ENCODE measurements around the gene PODXL. TPM values are rescaled to one million over a fixed set of nuclear protein-coding genes. Genes with fewer than 3 reads are reported as not detected.
A peak's percentile ranks its signal among the peaks of the same experiment; 100 is the strongest.

The PODXL gene
- total and polyA plus RNA-seq, 3 donors from 2014 or later, result 15.4 to 27.3 (median 19.4) TPM

DNA sequence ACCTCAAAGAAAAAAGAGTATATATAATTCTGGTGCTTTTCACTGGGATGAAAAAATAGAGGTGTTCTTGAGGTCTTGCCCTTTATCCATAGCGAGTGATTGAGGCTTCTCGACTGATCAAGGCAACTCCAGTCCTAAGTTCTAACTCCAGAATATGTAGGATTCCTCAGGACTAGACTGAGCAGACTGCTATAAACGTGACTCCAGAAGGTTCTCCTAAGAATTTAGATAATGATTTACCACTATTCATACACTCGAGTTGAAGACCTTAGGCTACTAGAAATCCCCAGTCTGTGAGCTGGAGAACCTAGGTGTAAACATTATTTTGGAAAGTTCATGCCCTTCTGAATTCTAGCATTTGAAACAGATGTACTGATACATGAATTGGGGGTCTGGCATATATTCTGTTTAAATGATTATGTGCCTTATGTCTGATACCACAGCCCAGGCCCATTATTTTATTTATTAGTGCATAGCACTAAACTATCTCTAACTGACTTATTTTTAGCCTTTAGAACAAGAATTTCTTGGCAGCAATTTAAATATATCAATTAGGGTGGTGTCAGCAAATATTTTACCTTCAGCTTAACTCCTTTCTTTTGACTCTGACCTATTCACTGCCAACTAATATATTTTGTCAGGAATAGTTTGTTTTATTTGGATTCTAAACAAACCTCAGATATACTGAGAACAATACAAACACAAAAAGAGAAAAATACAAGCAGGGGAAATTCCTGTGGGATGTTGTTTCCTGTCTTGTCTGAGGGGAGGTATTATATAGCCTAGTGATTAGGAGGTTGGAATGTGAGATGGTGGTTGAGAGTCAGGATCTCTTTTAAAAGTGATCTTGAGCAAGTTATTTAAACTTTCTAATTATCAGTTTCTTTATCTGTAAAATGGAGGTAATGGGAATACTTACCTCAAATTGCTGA lies 75.8 kb downstream of the PODXL start:
- H3K9me3 ChIP-seq, result no peaks in the 10 kb centered on the region
- H3K36me3 ChIP-seq (ENCODE audit: low read depth, missing control alignments), result no peaks in the 10 kb centered on the region
- H3K4me1 ChIP-seq, result no peaks in the 10 kb centered on the region
- H3K4me3 ChIP-seq, result no peak overlapping the region
- intact Hi-C loops (cut with DNase I; ENCODE audit: low total_unique reads), result no loop called here
- H3K27ac ChIP-seq, result peak overlapping the region in 1 of 2 donors; percentile 21
- no peaks in the 10 kb centered on the region for H3K27me3 ChIP-seq
- DNase-seq, result no peak
- 61 to 67% methylated on average over 4 of the region's 4 CpGs for WGBS, 2 donors
- TF ChIP-seq POLR2A (IDR thresholded peaks at IDR 0.05), result no peak
- TF ChIP-seq, protein P1, sequence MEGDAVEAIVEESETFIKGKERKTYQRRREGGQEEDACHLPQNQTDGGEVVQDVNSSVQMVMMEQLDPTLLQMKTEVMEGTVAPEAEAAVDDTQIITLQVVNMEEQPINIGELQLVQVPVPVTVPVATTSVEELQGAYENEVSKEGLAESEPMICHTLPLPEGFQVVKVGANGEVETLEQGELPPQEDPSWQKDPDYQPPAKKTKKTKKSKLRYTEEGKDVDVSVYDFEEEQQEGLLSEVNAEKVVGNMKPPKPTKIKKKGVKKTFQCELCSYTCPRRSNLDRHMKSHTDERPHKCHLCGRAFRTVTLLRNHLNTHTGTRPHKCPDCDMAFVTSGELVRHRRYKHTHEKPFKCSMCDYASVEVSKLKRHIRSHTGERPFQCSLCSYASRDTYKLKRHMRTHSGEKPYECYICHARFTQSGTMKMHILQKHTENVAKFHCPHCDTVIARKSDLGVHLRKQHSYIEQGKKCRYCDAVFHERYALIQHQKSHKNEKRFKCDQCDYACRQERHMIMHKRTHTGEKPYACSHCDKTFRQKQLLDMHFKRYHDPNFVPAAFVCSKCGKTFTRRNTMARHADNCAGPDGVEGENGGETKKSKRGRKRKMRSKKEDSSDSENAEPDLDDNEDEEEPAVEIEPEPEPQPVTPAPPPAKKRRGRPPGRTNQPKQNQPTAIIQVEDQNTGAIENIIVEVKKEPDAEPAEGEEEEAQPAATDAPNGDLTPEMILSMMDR (IDR thresholded peaks at IDR 0.05), result no peak

- Histone ChIP-seq H3K9me3 (no peaks in the 10 kb centered on the region), H3K4me1 (no peaks in the 10 kb centered on the region), H3K27me3 (no peaks in the 10 kb centered on the region), H3K36me3 (ENCODE audit: low read depth, missing control alignments) (no peaks in the 10 kb centered on the region), H3K27ac (no peak overlapping the region), H3K4me3 (no peak overlapping the region)
- no peak for DNase-seq
- TF ChIP-seq POLR2A (IDR thresholded peaks at IDR 0.05), result no peak
- TF ChIP-seq, protein P1 (IDR thresholded peaks at IDR 0.05), result no peak
- 89 to 92% methylated on average over 2 of the region's 2 CpGs for WGBS, 2 donors
- intact Hi-C loops (cut with DNase I; ENCODE audit: low total_unique reads), result no loop called here
Observed at GRCh38 chr7:131476740-131477139, 79.7 kb downstream of the PODXL start.

DNA sequence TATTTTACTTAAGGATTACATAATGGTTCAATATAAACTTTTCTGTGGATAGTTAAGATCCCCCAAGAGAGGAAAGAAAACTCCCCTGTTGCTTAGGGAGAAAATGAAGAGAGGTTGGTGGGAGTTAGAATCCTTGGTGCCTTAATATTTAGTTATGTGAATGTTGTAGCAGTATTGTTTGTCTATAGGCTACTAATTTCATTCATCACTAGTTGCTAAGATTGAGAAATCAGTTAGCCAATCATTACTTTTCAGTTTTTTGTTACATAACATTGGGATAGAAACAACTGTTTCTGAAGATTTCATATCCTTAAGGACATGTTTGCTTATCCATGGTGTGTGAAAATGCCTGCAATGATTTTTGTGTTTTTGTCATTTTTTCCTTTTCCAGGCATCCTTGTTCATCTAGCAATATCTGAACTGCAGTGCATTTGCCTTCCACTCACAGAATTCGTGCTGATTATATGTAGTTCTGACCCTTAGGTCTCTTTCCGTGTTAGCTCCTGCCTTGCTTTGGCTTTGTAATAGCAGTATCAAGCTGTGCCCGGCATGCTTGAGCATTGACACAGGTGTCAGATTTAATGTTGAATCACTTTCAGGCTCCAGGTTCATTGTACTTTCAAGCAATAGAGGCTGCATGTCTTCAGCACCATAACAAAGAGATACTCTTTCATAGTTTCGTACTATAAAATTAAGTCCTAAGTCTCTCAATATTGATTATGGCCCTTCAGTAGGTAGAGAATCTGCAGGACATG lies 85.0 kb downstream of the PODXL start:
- Histone ChIP-seq H3K27ac (peak overlapping the region in 1 of 2 donors; percentile 75), H3K4me3 (no peak overlapping the region), H3K36me3 (ENCODE audit: low read depth, missing control alignments) (no peaks in the 10 kb centered on the region), H3K4me1 (no peaks in the 10 kb centered on the region), H3K9me3 (no peaks in the 10 kb centered on the region), H3K27me3 (no peaks in the 10 kb centered on the region)
- intact Hi-C loops (cut with DNase I; ENCODE audit: low total_unique reads), result no loop called here
- no peak for TF ChIP-seq POLR2A (IDR thresholded peaks at IDR 0.05)
- TF ChIP-seq, protein P1 (IDR thresholded peaks at IDR 0.05), result no peak
- WGBS, 2 donors, result 61 to 69% methylated on average over 4 of the region's 4 CpGs
- no peak for DNase-seq

DNA sequence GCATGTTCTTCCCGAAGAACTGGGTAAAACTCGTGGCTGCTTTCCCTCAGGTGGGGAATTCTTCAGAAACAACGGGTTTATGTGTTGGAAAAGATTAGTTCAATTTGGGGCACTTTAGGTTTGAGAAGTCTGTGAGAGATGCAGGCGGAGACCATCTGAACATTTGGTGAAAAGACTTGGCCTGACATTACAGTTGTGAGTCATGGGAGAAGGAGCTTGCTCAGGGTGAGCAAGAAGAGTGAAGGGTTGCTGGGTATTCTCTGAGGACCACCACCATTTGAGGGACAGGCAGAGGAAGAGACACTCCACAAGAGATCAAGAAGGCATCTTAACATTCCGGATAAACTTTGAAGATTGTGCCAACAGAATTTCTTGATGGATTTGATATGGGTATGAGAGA lies 88.6 kb downstream of the PODXL start:
- H3K4me3 ChIP-seq, result no peak overlapping the region
- DNase-seq, result no peak
- no peaks in the 10 kb centered on the region for H3K4me1 ChIP-seq
- TF ChIP-seq, protein P1 (IDR thresholded peaks at IDR 0.05), result no peak
- TF ChIP-seq POLR2A (IDR thresholded peaks at IDR 0.05), result no peak
- H3K9me3 ChIP-seq, result no peaks in the 10 kb centered on the region
- WGBS, 2 donors, result 91 to 96% methylated on average over 5 of the region's 5 CpGs
- no peaks in the 10 kb centered on the region for H3K27me3 ChIP-seq
- peak overlapping the region in 1 of 2 donors; percentile 0 for H3K27ac ChIP-seq
- intact Hi-C loops (cut with DNase I; ENCODE audit: low total_unique reads), result no loop called here
- H3K36me3 ChIP-seq (ENCODE audit: low read depth, missing control alignments), result no peaks in the 10 kb centered on the region

All from testis (tissue), 3 donors.